Parietal lobe (tissue), 2 donors: ENCODE measurements around the gene PDXDC1. TPM values are rescaled to one million over a fixed set of nuclear protein-coding genes. Genes with fewer than 3 reads are reported as not detected.

Experiments
- small RNA-seq: library from RNA; depleted of rRNA; stranded (forward); fragments of <200 nt; gene quantifications from one replicate; pipeline ENCODE3, GENCODE V24; 2014; ENCODE audit warnings: low replicate concordance
- total RNA-seq: library from RNA; depleted of rRNA; stranded (reverse); fragments of >200 nt; gene quantifications from one replicate; pipeline ENCODE4 v1.2.3, GENCODE V29; 2014

The PDXDC1 gene
- 62.3 TPM for total RNA-seq

GRCh38 chr16:14974656-14975417, at the start of gene PDXDC1:
Gene PDXDC1 (plus strand): TSS chr16:14975026. CDS start chr16:14975200, 174 bp downstream.

GRCh38 chr16:14937143-14937542, 37.7 kb upstream of the PDXDC1 start, which contains the start of gene NPIPA1:
Gene NPIPA1 (plus strand): TSS chr16:14937443. CDS start chr16:14937443, 0 bp downstream.

GRCh38 chr16:15093955-15094827, 119.4 kb downstream of the PDXDC1 start, which contains the start of gene RRN3:
Gene RRN3 (minus strand): TSS chr16:15094272. CDS start chr16:15094233, 39 bp downstream.

Small RNA genes lying within 50 kb of the gene (small RNA-seq; reads per million reads assigned to genes)
- gene AC138932.4 (not detected), gene MIR1972-1 (0.15 reads per million), gene MIR3180-4 (not detected), gene MIR6511A1 (not detected), gene MIR6770-1 (not detected), gene RF00019 (not detected)

Other genes with a start within 250 kb of the PDXDC1 start
- 3.8 TPM for gene NPIPA2, start 232.5 kb upstream of the PDXDC1 start, total RNA-seq
- 94.8 TPM for gene NOMO1, start 141.3 kb upstream of the PDXDC1 start, total RNA-seq
- 211 TPM for gene NPIPA1, start 37.6 kb upstream of the PDXDC1 start, total RNA-seq
- 24.1 TPM for gene NTAN1, start 81.0 kb downstream of the PDXDC1 start, total RNA-seq
- gene RRN3, start 119.2 kb downstream of the PDXDC1 start, total RNA-seq, result 65.7 TPM